K562 (cell line): ENCODE data around the gene INTS1. TPM values are rescaled to one million over a fixed set of nuclear protein-coding genes. Genes with fewer than 3 reads are reported as not detected.

Source experiments
- ATAC-seq: fragments of 200-7000 bp; cut with Tn5 transposase; 3 replicates; pipeline ENCODE4 v1.9.1; 2020; ENCODE audit warnings: moderate library complexity
- BruUV-seq: library from RNA; stranded (reverse); fragments of 400-500 nt; replicated peaks from 2 replicates; lab custom pipeline; 2021; lab: Mats Ljungman, UMichigan
- CTCF ChIA-PET: fragments of 300-600 bp; formaldehyde crosslinking; extraction: SDS; loops from one replicate; lab custom pipeline; 2021; ENCODE audit warnings: low intra/inter-chr PET ratio; lab: Yijun Ruan, JAX
- POLR2A ChIA-PET: fragments of 300-600, 350-650 bp; sonication (Branson Sonifier 250); formaldehyde crosslinking; extraction: SDS; loops from one replicate; lab custom pipeline; 2021; ENCODE audit warnings: antibody characterized with exemption, inconsistent platforms; lab: Yijun Ruan, JAX
- DNase-seq, 4 experiments: peaks; one replicate each; pipeline versions ENCODE4 v3.0.0 to v3.0.0-alpha.2; 2011 to 2018; ENCODE audit warnings: low spot score in 3 of 4, mixed read lengths in 3 of 4; ENCODE audit errors: extremely low read depth in 1 of 4
- FAIRE-seq: peaks from 2 replicates; lab custom pipeline; 2011; peaks lifted over from hg19 to GRCh38; lab: Jason Lieb, UNC
- H2AFZ ChIP-seq: 2 replicates; pipeline ENCODE4 v1.6.0; 2011; ENCODE audit warnings: low read depth, low read length, control low read depth, inconsistent platforms
- H3K27ac ChIP-seq: fragments of 200-600 bp; 3 replicates; pipeline ENCODE4 v1.8.0; 2011; ENCODE audit warnings: low read depth, mild to moderate bottlenecking, control low read depth, inconsistent platforms, low read length, moderate library complexity, mixed read lengths; ENCODE audit errors: extremely low read depth
- H3K27me3 ChIP-seq, 2 experiments: fragments of 300-600 bp in 1 of 2; 2 replicates in 1 of 2; 3 replicates in 1 of 2; pipeline versions ENCODE4 v1.6.0 to v1.8.0; 2011; ENCODE audit warnings: inconsistent platforms in 2 of 2, low read length in 2 of 2, mild to moderate bottlenecking in 1 of 2, mixed read lengths in 1 of 2, moderate library complexity in 1 of 2; ENCODE audit not compliant: control insufficient read depth in 2 of 2, insufficient read depth in 2 of 2
- H3K36me3 ChIP-seq: fragments of 300-600 bp; 3 replicates; pipeline ENCODE4 v1.8.0; 2011; ENCODE audit warnings: mild to moderate bottlenecking, low read length, inconsistent platforms; ENCODE audit not compliant: control insufficient read depth, insufficient read depth
- H3K4me1 ChIP-seq, 2 experiments: fragments of 200-600 bp in 1 of 2; replicated peaks in 1 of 2; 2 replicates in 1 of 2; 3 replicates in 1 of 2; pipeline versions ENCODE4 v1.5.1 to v1.8.0; 2011; ENCODE audit warnings: inconsistent platforms in 2 of 2, low read length in 2 of 2, mild to moderate bottlenecking in 1 of 2, mixed read lengths in 1 of 2, moderate library complexity in 1 of 2; ENCODE audit not compliant: control insufficient read depth in 2 of 2, insufficient read depth in 2 of 2
- H3K4me2 ChIP-seq: 2 replicates; pipeline ENCODE4 v1.6.1; 2011; ENCODE audit warnings: low read length, control low read depth, inconsistent platforms, mixed read lengths; ENCODE audit not compliant: insufficient read depth
- H3K4me3 ChIP-seq: fragments of 200-600 bp; sonication (generic), shearing (Covaris generic); 2 replicates; pipeline ENCODE4 v1.5.1; 2016; ENCODE audit warnings: control low read depth, inconsistent platforms
- H3K79me2 ChIP-seq: fragments of 200-600 bp; 3 replicates; pipeline ENCODE4 v1.8.0; 2011; ENCODE audit warnings: low read length, inconsistent platforms; ENCODE audit not compliant: control insufficient read depth, insufficient read depth
- H3K9ac ChIP-seq, 2 experiments: 2 replicates each; pipeline versions ENCODE4 v1.6.0 to v1.6.1; 2011; ENCODE audit warnings: low read depth in 2 of 2, low read length in 2 of 2, control low read depth in 1 of 2, inconsistent platforms in 1 of 2, mild to moderate bottlenecking in 1 of 2, mixed read lengths in 1 of 2; ENCODE audit not compliant: insufficient read depth in 1 of 2
- H3K9me1 ChIP-seq: one replicate; pipeline ENCODE4 v1.6.0; 2011; ENCODE audit warnings: inconsistent platforms, mild to moderate bottlenecking, low read length, moderate library complexity; ENCODE audit not compliant: control insufficient read depth, insufficient read depth
- H3K9me3 ChIP-seq: replicated peaks from 2 replicates; pipeline ENCODE4 v1.5.1; 2011; ENCODE audit warnings: low read depth, low read length, inconsistent platforms; ENCODE audit not compliant: control insufficient read depth, insufficient read depth
- H4K20me1 ChIP-seq: replicated peaks from 2 replicates; pipeline ENCODE4 v1.6.1; 2011; ENCODE audit warnings: low read length, inconsistent platforms, mixed read lengths; ENCODE audit not compliant: control insufficient read depth, insufficient read depth
- MLLT1 ChIP-seq, 2 experiments: fragments of 450-650 bp; IDR thresholded peaks; 2 replicates each; pipeline ENCODE4 v1.6.1; 2016
- MNT ChIP-seq, 2 experiments: fragments of 450-650 bp; conservative IDR thresholded peaks; 2 replicates each; pipeline ENCODE4 v1.6.1; 2017; ENCODE audit warnings: mild to moderate bottlenecking in 2 of 2, moderate library complexity in 2 of 2
- NEUROD1 ChIP-seq: fragments of 150-350 bp; IDR thresholded peaks from 2 replicates; pipeline ENCODE4 v1.6.1; 2014; ENCODE audit warnings: borderline replicate concordance, low read length, low read depth; ENCODE audit not compliant: partially characterized antibody
- POLR2G ChIP-seq: fragments of 200-400 bp; formaldehyde crosslinking; IDR thresholded peaks from 2 replicates; pipeline ENCODE4 v1.6.1; 2017; ENCODE audit warnings: low read depth, mild to moderate bottlenecking, antibody characterized with exemption, low read length, moderate library complexity
- PREB ChIP-seq: sonication (generic); formaldehyde crosslinking; IDR thresholded peaks from 2 replicates; pipeline ENCODE4 v1.8.1; 2023; ENCODE audit warnings: mild to moderate bottlenecking, missing genetic modification reagents
- RERE ChIP-seq: sonication (generic); formaldehyde crosslinking; IDR thresholded peaks from 2 replicates; pipeline ENCODE4 v1.8.0; 2023; ENCODE audit warnings: missing genetic modification reagents, mild to moderate bottlenecking, borderline replicate concordance
- TRIM28 ChIP-seq: fragments of 450-650 bp; IDR thresholded peaks from 2 replicates; pipeline ENCODE4 v1.6.1; 2017
- ZNF561 ChIP-seq: fragments of 450-650 bp; formaldehyde crosslinking; conservative IDR thresholded peaks from 2 replicates; pipeline ENCODE4 v1.4.0; 2020; ENCODE audit warnings: mild to moderate bottlenecking, moderate library complexity
- WGBS: fragments of 100-300 bp; shearing (Covaris generic); methylation state at CpG from one replicate; pipeline ENCODE4 v1.1.6; 2016; ENCODE audit warnings: low coverage, mixed read lengths; ENCODE audit not compliant: insufficient coverage; ENCODE audit errors: missing lambda C conversion rate; 5-methylcytosine and 5-hydroxymethylcytosine counted together
- in situ Hi-C: fragments of 300-500 bp; cut with MboI; formaldehyde crosslinking; loops from 4 replicates; pipeline ENCODE4 v1.15.0; 2018; ENCODE audit warnings: inconsistent platforms, mixed read lengths
- intact Hi-C: fragments of 100-400 bp; cut with micrococcal nuclease; formaldehyde crosslinking; loops from 2 replicates; pipeline ENCODE4 v1.14.2; 2022
- polyA plus RNA-seq, 8 experiments: library from polyadenylated mRNA; depleted of rRNA in 4 of 8; stranded (reverse) in 5 of 8; unstranded in 3 of 8; fragments of >200 nt; fragmentation: Nextera tagmentation in 2 of 8; fragmentation: Illumina TruSeq in 1 of 8; extraction: Ambion mirVana in 2 of 8; extraction: Trizol in 1 of 8; gene quantifications; 2 replicates each; pipeline versions ENCODE4 v1.2.1 to v1.2.3, GENCODE V29; 2011 to 2014; ENCODE audit warnings: inconsistent platforms in 1 of 8, missing spikeins in 1 of 8
- total RNA-seq, 7 experiments: library from RNA; depleted of rRNA in 6 of 7; stranded (reverse); fragments of >200 nt in 6 of 7; fragmentation: Illumina TruSeq in 2 of 7; extraction: Trizol in 2 of 7; gene quantifications; 2 replicates each; pipeline versions ENCODE4 v1.2.1 to v1.2.3, GENCODE V29; 2011 to 2021; ENCODE audit warnings: low replicate concordance in 1 of 7

The INTS1 gene
- total and polyA plus RNA-seq, 9 of the 15 experiments (the other 6 are each of a cell fraction or from before 2014, with no cell fraction given) = 0.34 to 119 (median 18.5) TPM

GRCh38 chr7:1545417-1546246, 41.4 kb upstream of the INTS1 start (continued):
- TF ChIP-seq POLR2G = peak; percentile 11; the same call in 1 of the 2 replicates

- FAIRE-seq = no peak
- intact Hi-C loops = no loop called here
- H4K20me1 ChIP-seq = no peaks in the 10 kb centered on the region
- H3K4me1 ChIP-seq = peaks cover 0 to 83% of the 10 kb centered on the region in 2 experiments; a peak in 3 of 5 replicates
- H3K9ac ChIP-seq = peak overlapping the region in 1 of 2 experiments; percentile 70; a peak in 2 of 4 replicates
- H3K36me3 ChIP-seq = peaks cover 24% of the 10 kb centered on the region; the same call in 2 of the 3 replicates
- ChIA-PET POLR2A (interaction anchor here (1.1 kb wide), 1 partner anchor 11 kb away, joined by 4 read pairs; no protein-coding TSS in a partner anchor), CTCF (no interaction called here)
- 60% methylated on average over 16 of the region's 16 CpGs for WGBS
- no peaks in the 10 kb centered on the region for H3K9me3 ChIP-seq
- H3K27me3 ChIP-seq = peaks cover 0 to 10% of the 10 kb centered on the region in 2 experiments; a peak in 2 of 5 replicates
- no peak overlapping the region for H3K4me2 ChIP-seq
- H3K9me1 ChIP-seq = no peaks in the 10 kb centered on the region
- H3K79me2 ChIP-seq = no peaks in the 10 kb centered on the region
- no peak overlapping the region for H3K4me3 ChIP-seq
- in situ Hi-C loops = no loop called here
- H3K27ac ChIP-seq = no peak overlapping the region
- no peak for DNase-seq
- BruUV-seq = no TSS peak
- no peak overlapping the region for H2AFZ ChIP-seq
- 0 out of 3 replicates have a peak, but pooled peaks have one; percentile 4 for ATAC-seq
- TF ChIP-seq TRIM28 (no peak), RERE (no peak), MNT (conservative IDR thresholded peaks at IDR 0.05) (no peak), MLLT1 (IDR thresholded peaks at IDR 0.05) (no peak), NEUROD1 (no peak), PREB (no peak), ZNF561 (CRISPR knock-in tag) (no peak)
Measured at GRCh38 chr7:1544896-1545416, 40.8 kb upstream of the INTS1 start.
